Measurements from ENCODE around the gene ARHGAP26. TPM values are rescaled to one million over a fixed set of nuclear protein-coding genes. Genes with fewer than 3 reads are reported as not detected.

ARHGAP26 gene
- total RNA-seq, 2 experiments from 2014 or later, result 10.2 to 11.0 TPM

GRCh38 chr5:142823126-142823525 is 52.9 kb downstream of the ARHGAP26 start:
- peaks cover 55% of the 10 kb centered on the region for H3K4me1 Mint-ChIP-seq
- no peaks in the 10 kb centered on the region for H3K27me3 Mint-ChIP-seq
- no peak for DNase-seq
- H3K27ac Mint-ChIP-seq, result no peak overlapping the region
- peaks cover 2% of the 10 kb centered on the region for H3K36me3 Mint-ChIP-seq
- H3K4me3 Mint-ChIP-seq, result no peak overlapping the region
- peaks cover 5% of the 10 kb centered on the region for H3K9me3 Mint-ChIP-seq

GRCh38 chr5:142823806-142824205 is 53.6 kb downstream of the ARHGAP26 start:
- peaks cover 5% of the 10 kb centered on the region for H3K9me3 Mint-ChIP-seq
- DNase-seq, result no peak
- H3K4me1 Mint-ChIP-seq, result peaks cover 61% of the 10 kb centered on the region
- H3K36me3 Mint-ChIP-seq, result peaks cover 2% of the 10 kb centered on the region
- H3K27me3 Mint-ChIP-seq, result no peaks in the 10 kb centered on the region
- H3K27ac Mint-ChIP-seq, result no peak overlapping the region
- no peak overlapping the region for H3K4me3 Mint-ChIP-seq

- H3K36me3 Mint-ChIP-seq, result peaks cover 2% of the 10 kb centered on the region
- DNase-seq, result no peak
- H3K4me1 Mint-ChIP-seq, result peaks cover 66% of the 10 kb centered on the region
- peaks cover 5% of the 10 kb centered on the region for H3K9me3 Mint-ChIP-seq
- no peak overlapping the region for H3K4me3 Mint-ChIP-seq
- H3K27ac Mint-ChIP-seq, result no peak overlapping the region
- no peaks in the 10 kb centered on the region for H3K27me3 Mint-ChIP-seq
These were observed 54.2 kb downstream of the ARHGAP26 start for GRCh38 chr5:142824391-142824790.

GRCh38 chr5:142825378-142826089 is 55.4 kb downstream of the ARHGAP26 start:
- DNase-seq, result no peak
- Mint-ChIP-seq H3K4me3 (no peak overlapping the region), H3K4me1 (peaks cover 72% of the 10 kb centered on the region), H3K27me3 (no peaks in the 10 kb centered on the region), H3K36me3 (no peaks in the 10 kb centered on the region), H3K27ac (no peak overlapping the region), H3K9me3 (peaks cover 5% of the 10 kb centered on the region)

GRCh38 chr5:142826093-142826492 is 55.9 kb downstream of the ARHGAP26 start:
- H3K36me3 Mint-ChIP-seq, result no peaks in the 10 kb centered on the region
- no peaks in the 10 kb centered on the region for H3K9me3 Mint-ChIP-seq
- H3K27me3 Mint-ChIP-seq, result no peaks in the 10 kb centered on the region
- H3K4me1 Mint-ChIP-seq, result peaks cover 70% of the 10 kb centered on the region
- no peak overlapping the region for H3K27ac Mint-ChIP-seq
- DNase-seq, result no peak
- no peak overlapping the region for H3K4me3 Mint-ChIP-seq

- peak; percentile 35 for DNase-seq
- peaks cover 71% of the 10 kb centered on the region for H3K4me1 Mint-ChIP-seq
- H3K27me3 Mint-ChIP-seq, result no peaks in the 10 kb centered on the region
- peak overlapping the region; percentile 73 for H3K27ac Mint-ChIP-seq
- H3K36me3 Mint-ChIP-seq, result peaks cover 3% of the 10 kb centered on the region
- H3K4me3 Mint-ChIP-seq, result peak overlapping the region; percentile 5
- no peaks in the 10 kb centered on the region for H3K9me3 Mint-ChIP-seq
These were observed 56.7 kb downstream of the ARHGAP26 start for GRCh38 chr5:142826741-142827492.

- Mint-ChIP-seq H3K27me3 (no peaks in the 10 kb centered on the region), H3K4me3 (no peak overlapping the region), H3K4me1 (peaks cover 69% of the 10 kb centered on the region), H3K9me3 (no peaks in the 10 kb centered on the region), H3K36me3 (peaks cover 5% of the 10 kb centered on the region), H3K27ac (no peak overlapping the region)
- no peak for DNase-seq
These were observed 57.9 kb downstream of the ARHGAP26 start for GRCh38 chr5:142827934-142828576.

- no peak overlapping the region for H3K4me3 Mint-ChIP-seq
- no peak for DNase-seq
- H3K27me3 Mint-ChIP-seq, result no peaks in the 10 kb centered on the region
These were observed 58.8 kb downstream of the ARHGAP26 start for GRCh38 chr5:142828797-142829535.

GRCh38 chr5:142829801-142830220 is 59.6 kb downstream of the ARHGAP26 start:
- DNase-seq, result no peak
- peaks cover 5% of the 10 kb centered on the region for H3K36me3 Mint-ChIP-seq
- H3K4me3 Mint-ChIP-seq, result no peak overlapping the region
- peaks cover 56% of the 10 kb centered on the region for H3K4me1 Mint-ChIP-seq
- H3K9me3 Mint-ChIP-seq, result no peaks in the 10 kb centered on the region
- H3K27ac Mint-ChIP-seq, result no peak overlapping the region
- no peaks in the 10 kb centered on the region for H3K27me3 Mint-ChIP-seq

More at GRCh38 chr5:142828797-142829535, 58.8 kb downstream of the ARHGAP26 start:
- H3K4me1 Mint-ChIP-seq, result peaks cover 62% of the 10 kb centered on the region
- peak overlapping the region; percentile 14 for H3K27ac Mint-ChIP-seq
- no peaks in the 10 kb centered on the region for H3K9me3 Mint-ChIP-seq
- H3K36me3 Mint-ChIP-seq, result peaks cover 5% of the 10 kb centered on the region

GRCh38 chr5:142830241-142831008 is 60.2 kb downstream of the ARHGAP26 start:
- H3K4me1 Mint-ChIP-seq, result peaks cover 59% of the 10 kb centered on the region
- H3K27ac Mint-ChIP-seq, result no peak overlapping the region
- no peaks in the 10 kb centered on the region for H3K27me3 Mint-ChIP-seq
- peaks cover 9% of the 10 kb centered on the region for H3K36me3 Mint-ChIP-seq
- H3K4me3 Mint-ChIP-seq, result no peak overlapping the region
- no peak for DNase-seq
- no peaks in the 10 kb centered on the region for H3K9me3 Mint-ChIP-seq

- H3K27ac Mint-ChIP-seq, result no peak overlapping the region
These were observed 60.8 kb downstream of the ARHGAP26 start for GRCh38 chr5:142831009-142831383.

GRCh38 chr5:142832263-142832662 is 62.1 kb downstream of the ARHGAP26 start:
- H3K36me3 Mint-ChIP-seq, result peaks cover 10% of the 10 kb centered on the region
- H3K27me3 Mint-ChIP-seq, result no peaks in the 10 kb centered on the region
- no peak overlapping the region for H3K4me3 Mint-ChIP-seq
- no peak for DNase-seq
- no peaks in the 10 kb centered on the region for H3K9me3 Mint-ChIP-seq
- no peak overlapping the region for H3K27ac Mint-ChIP-seq
- peaks cover 53% of the 10 kb centered on the region for H3K4me1 Mint-ChIP-seq

More at GRCh38 chr5:142831009-142831383, 60.8 kb downstream of the ARHGAP26 start:
- Mint-ChIP-seq H3K4me3 (no peak overlapping the region), H3K4me1 (peaks cover 59% of the 10 kb centered on the region), H3K27me3 (no peaks in the 10 kb centered on the region), H3K36me3 (peaks cover 10% of the 10 kb centered on the region), H3K9me3 (no peaks in the 10 kb centered on the region)
- DNase-seq, result no peak

- no peak overlapping the region for H3K4me3 Mint-ChIP-seq
- peaks cover 39% of the 10 kb centered on the region for H3K4me1 Mint-ChIP-seq
- no peaks in the 10 kb centered on the region for H3K27me3 Mint-ChIP-seq
- DNase-seq, result no peak
- H3K27ac Mint-ChIP-seq, result no peak overlapping the region
- H3K36me3 Mint-ChIP-seq, result peaks cover 10% of the 10 kb centered on the region
- no peaks in the 10 kb centered on the region for H3K9me3 Mint-ChIP-seq
These were observed 63.6 kb downstream of the ARHGAP26 start for GRCh38 chr5:142833517-142834449.
